ENCODE measurements around the gene DLX3. TPM values are rescaled to one million over a fixed set of nuclear protein-coding genes. Genes with fewer than 3 reads are reported as not detected.

DLX3 gene
- total RNA-seq, 1 donor from 2014 or later, result 1.7 TPM

GRCh38 chr17:50020841-50021599 lies 26.0 kb upstream of the DLX3 start:
- H3K4me3 ChIP-seq, result no peak overlapping the region
- peak in 1 of 2 donors; percentile 77 for DNase-seq (ENCODE audit: extremely low spot score in 2 of 2)
- intact Hi-C loops (cut with DNase I), result loop anchor here (10.0 kb wide), 1 partner anchor 284 kb away; no protein-coding TSS in a partner anchor
- TF ChIP-seq POLR2AphosphoS5 (IDR thresholded peaks at IDR 0.05; ENCODE audit: insufficient read depth in 1 of 2, low read depth in 1 of 2) (no peak), POLR2A (IDR thresholded peaks at IDR 0.05) (no peak), CTCF (IDR thresholded peaks at IDR 0.05) (no peak)
- no peaks in the 10 kb centered on the region for H3K36me3 ChIP-seq
- H3K27me3 ChIP-seq, result no peaks in the 10 kb centered on the region
- no peaks in the 10 kb centered on the region for H3K9me3 ChIP-seq
- H3K4me1 ChIP-seq, result no peaks in the 10 kb centered on the region
- H3K27ac ChIP-seq, result no peak overlapping the region

- Histone ChIP-seq H3K9me3 (no peaks in the 10 kb centered on the region), H3K4me1 (no peaks in the 10 kb centered on the region), H3K4me3 (no peak overlapping the region), H3K27me3 (no peaks in the 10 kb centered on the region), H3K27ac (no peak overlapping the region), H3K36me3 (no peaks in the 10 kb centered on the region)
- DNase-seq (ENCODE audit: extremely low spot score in 2 of 2), result no peak
- intact Hi-C loops (cut with DNase I), result no loop called here
- no peak for TF ChIP-seq POLR2A (IDR thresholded peaks at IDR 0.05)
- no peak for TF ChIP-seq POLR2AphosphoS5 (IDR thresholded peaks at IDR 0.05; ENCODE audit: insufficient read depth in 1 of 2, low read depth in 1 of 2)
- no peak for TF ChIP-seq CTCF (IDR thresholded peaks at IDR 0.05)
Measured at GRCh38 chr17:50018909-50019308, 23.9 kb upstream of the DLX3 start.

- TF ChIP-seq POLR2A (IDR thresholded peaks at IDR 0.05) (no peak), POLR2AphosphoS5 (IDR thresholded peaks at IDR 0.05; ENCODE audit: insufficient read depth in 1 of 2, low read depth in 1 of 2) (no peak), CTCF (IDR thresholded peaks at IDR 0.05) (no peak)
- Histone ChIP-seq H3K27me3 (no peaks in the 10 kb centered on the region), H3K4me1 (no peaks in the 10 kb centered on the region), H3K36me3 (no peaks in the 10 kb centered on the region), H3K27ac (no peak overlapping the region), H3K4me3 (no peak overlapping the region), H3K9me3 (no peaks in the 10 kb centered on the region)
- peak in 1 of 2 donors; percentile 7 for DNase-seq (ENCODE audit: extremely low spot score in 2 of 2)
- intact Hi-C loops (cut with DNase I), result no loop called here
Measured at GRCh38 chr17:50015146-50015545, 20.1 kb upstream of the DLX3 start.

- Histone ChIP-seq H3K4me3 (no peak overlapping the region), H3K4me1 (no peaks in the 10 kb centered on the region), H3K27me3 (no peaks in the 10 kb centered on the region), H3K9me3 (no peaks in the 10 kb centered on the region), H3K27ac (no peak overlapping the region), H3K36me3 (no peaks in the 10 kb centered on the region)
- TF ChIP-seq CTCF (IDR thresholded peaks at IDR 0.05), result no peak
- no peak for TF ChIP-seq POLR2A (IDR thresholded peaks at IDR 0.05)
- TF ChIP-seq POLR2AphosphoS5 (IDR thresholded peaks at IDR 0.05; ENCODE audit: insufficient read depth in 1 of 2, low read depth in 1 of 2), result no peak
- peak in 1 of 2 donors; percentile 58 for DNase-seq (ENCODE audit: extremely low spot score in 2 of 2)
- intact Hi-C loops (cut with DNase I), result no loop called here
Measured at GRCh38 chr17:50014471-50015088, 19.6 kb upstream of the DLX3 start.

GRCh38 chr17:50013079-50013478 lies 18.1 kb upstream of the DLX3 start:
- no peak overlapping the region for H3K4me3 ChIP-seq
- DNase-seq (ENCODE audit: extremely low spot score in 2 of 2), result peak in 1 of 2 donors; percentile 22
- TF ChIP-seq CTCF (IDR thresholded peaks at IDR 0.05), result no peak
- TF ChIP-seq POLR2A (IDR thresholded peaks at IDR 0.05), result no peak
- no peak for TF ChIP-seq POLR2AphosphoS5 (IDR thresholded peaks at IDR 0.05; ENCODE audit: insufficient read depth in 1 of 2, low read depth in 1 of 2)
- no peaks in the 10 kb centered on the region for H3K27me3 ChIP-seq
- no peaks in the 10 kb centered on the region for H3K36me3 ChIP-seq
- no peaks in the 10 kb centered on the region for H3K4me1 ChIP-seq
- no peaks in the 10 kb centered on the region for H3K9me3 ChIP-seq
- H3K27ac ChIP-seq, result no peak overlapping the region
- intact Hi-C loops (cut with DNase I), result no loop called here
